HepG2 (cell line): ENCODE data around the gene C19orf85.
"Not testable (repeated sequence)": the region's sequence is repeated elsewhere in the genome, so short reads cannot be mapped to it uniquely, and the experiment has no call there.

ENCODE experiments used
- NR2F2 ChIP-seq: IDR thresholded peaks from 2 replicates; pipeline ENCODE4 v1.6.1; 2012; ENCODE audit warnings: low read depth, inconsistent platforms, borderline replicate concordance
- PLRG1 ChIP-seq: fragments of 450-650 bp; conservative IDR thresholded peaks from 2 replicates; pipeline ENCODE4 v1.6.1; 2016
- ZNF550 ChIP-seq: sonication (generic); formaldehyde crosslinking; IDR thresholded peaks from 2 replicates; pipeline ENCODE4 v1.4.0; 2020; ENCODE audit warnings: mild to moderate bottlenecking, missing genetic modification reagents, borderline replicate concordance

DNA sequence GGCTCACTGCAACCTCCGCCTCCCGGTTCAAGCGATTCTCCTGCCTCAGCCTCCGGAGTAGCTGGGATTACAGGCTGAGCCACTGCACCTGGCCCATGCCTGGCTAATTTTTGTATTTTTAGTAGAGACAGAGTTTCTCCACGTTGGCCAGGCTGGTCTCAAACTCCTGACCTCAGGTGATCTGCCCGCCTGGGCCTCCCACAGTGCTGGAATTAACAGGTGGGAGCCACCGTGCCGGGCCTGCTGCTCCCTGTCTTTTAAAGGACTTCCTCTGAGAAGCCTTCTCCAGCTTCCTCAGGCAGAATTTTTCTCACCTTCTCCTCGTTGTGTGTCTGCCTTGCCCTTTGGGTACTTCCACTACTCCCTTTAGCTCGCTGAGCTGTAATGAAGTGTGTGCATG is 32.3 kb upstream of the C19orf85 start:
- not testable (repeated sequence) for TF ChIP-seq NR2F2; ZNF550 (CRISPR knock-in tag); PLRG1
